Stimulated activated CD8-positive, alpha-beta memory T cell treated with anti-CD3 and anti-CD28 coated beads, Interleukin-15, amount 100 ng/mL, for 4 hours (primary cell): Measurements from ENCODE around the gene ACACB.

Experiments used
- DNase-seq, 2 donors: peaks; one replicate each; pipeline ENCODE4 v3.0.0-alpha.2; 2020; ENCODE audit warnings: low read depth in 2 of 2

ACACB gene

DNA sequence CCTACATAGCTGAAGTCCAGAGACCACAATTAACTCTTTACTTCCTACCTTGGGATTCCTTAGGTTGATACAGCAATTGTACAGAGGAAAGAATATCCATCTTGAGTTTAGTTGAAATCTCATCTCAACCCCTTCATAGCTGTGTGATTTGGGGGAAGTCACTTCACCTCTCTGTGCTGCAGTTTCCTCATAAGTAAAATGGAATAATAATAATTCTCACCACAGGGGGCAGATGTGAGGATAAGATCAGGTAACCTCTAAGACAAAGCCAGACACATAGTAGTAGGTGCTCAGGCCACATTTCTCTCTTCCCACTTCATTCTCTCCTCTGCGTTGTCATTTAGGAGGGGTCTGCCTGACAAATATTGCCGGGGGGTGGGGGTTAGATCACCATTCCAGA is 186.0 kb downstream of the ACACB start:
- DNase-seq = no peak

DNA sequence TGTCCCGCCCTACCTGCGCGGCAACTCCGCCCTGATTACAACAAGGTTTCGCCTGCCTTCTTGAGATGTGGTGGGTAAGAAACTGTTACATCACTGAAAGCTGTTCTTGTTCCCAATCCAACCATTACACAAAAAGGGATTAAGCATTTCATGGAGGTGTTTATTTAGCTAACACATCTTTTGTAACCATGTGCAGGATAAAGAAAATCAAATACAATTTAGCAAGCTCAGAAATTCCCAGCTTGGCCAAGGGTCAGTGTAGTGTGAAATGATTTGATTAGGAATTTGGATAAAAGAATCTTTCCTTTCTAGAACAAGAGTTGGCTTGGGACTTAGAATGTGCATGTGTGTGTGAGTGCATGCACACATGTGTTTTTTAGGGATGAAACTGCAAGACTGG is 186.4 kb downstream of the ACACB start:
- no peak for DNase-seq

DNA sequence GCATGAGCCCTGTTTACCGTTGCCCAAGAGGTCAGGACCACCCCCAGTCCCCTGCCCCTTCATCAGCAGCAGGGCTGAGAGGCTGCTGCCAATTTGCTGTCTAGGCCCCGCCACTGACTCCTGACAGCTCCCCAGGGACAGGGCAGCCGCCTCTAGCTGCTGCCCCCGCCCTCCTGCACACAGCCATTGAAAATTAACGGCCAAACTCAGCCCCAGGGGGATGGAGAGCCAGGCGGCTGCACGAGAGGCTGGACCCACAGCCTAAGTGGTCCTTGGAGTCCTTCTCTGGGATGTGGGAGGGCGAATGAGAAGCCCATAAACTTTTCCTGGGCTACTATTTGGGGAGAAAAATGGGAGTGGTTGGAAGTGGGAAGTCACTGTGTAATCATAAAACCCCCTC is 188.1 kb downstream of the ACACB start:
- no peak for DNase-seq

DNA sequence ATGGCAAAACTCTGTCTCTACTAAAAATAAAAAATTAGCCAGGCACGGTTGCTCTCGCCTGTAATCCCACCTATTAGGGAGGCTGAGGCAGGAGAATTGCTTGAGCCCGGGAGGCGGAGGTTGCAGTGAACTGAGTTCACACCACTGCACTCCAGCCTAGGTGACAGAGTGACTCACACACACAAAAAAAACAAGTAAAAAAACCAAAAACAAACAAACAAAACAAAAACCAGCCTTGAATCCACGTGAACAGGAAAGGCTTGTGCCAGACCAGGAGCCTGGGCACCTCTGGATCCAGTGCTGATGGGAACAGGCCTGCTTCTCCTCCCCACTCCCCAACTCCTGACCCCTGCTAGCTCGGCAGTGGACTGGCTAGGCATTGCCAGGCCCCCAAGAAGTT is 189.2 kb downstream of the ACACB start:
- no peak for DNase-seq

DNA sequence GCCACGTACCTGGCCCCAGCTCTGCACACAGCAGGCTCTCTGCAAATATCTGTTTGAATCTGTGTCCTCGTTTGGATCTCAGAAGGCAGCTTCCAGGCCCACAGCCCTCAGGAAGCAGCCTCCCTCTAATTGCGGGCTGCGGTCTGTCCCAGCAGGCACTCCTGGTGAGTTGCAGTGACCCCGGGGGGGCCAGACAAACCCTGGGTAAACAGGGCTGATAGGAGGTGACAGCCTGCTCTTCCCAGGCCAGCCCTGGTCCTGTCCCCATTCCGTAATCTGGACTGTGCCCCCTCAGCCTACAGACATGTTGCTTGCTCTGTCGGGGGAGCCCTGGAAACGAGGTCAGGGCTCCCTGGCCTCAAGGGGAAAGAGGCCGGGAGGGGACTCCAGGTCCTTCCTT is 190.7 kb downstream of the ACACB start:
- DNase-seq = no peak

DNA sequence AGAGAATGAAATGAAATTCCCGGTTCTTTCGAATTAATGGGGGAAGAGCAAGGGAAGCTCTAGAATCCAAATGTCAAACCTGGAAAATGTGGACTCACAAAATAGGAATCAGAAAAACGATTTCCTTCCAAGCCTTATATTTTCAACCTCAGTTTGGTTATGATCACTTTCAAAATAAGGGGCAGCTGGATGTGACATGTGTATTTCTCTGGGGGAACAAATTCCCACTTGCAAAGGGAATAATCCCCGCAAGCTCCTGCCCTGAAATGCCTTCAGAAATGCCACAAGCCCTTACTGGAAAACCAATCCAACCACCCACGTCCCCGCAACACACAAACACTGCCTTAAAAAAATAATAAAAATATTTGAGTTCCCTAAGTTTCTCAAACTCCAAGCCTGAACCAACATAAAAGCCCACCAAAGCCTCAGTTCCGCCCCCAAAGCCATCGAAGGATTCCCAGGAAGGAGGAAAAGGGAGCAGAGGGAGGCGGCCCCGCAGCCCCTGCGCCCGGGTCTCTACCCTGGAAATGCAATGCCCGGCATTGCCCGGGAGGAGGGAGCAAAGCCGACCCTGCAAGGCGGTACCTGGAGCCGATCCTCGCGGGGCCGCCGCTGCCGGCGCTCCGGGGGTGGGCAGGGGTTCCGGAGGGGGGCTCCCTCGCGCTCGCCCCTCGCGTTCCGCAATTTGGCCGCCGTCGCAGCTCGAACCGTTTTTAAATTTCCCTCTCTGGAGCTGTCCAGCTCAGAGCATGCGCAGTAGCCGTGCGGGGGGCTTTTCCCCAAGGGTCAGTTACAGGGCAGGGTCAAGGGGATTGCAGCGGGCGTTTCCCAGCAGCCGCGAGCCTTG is 192.4 kb downstream of the ACACB start, which contains the start of gene FOXN4:
FOXN4 (minus strand) TSS at position 751 of the 847 bp plus-strand sequence. CDS start 963 bp downstream, outside the sequence.
- no peak for DNase-seq

DNA sequence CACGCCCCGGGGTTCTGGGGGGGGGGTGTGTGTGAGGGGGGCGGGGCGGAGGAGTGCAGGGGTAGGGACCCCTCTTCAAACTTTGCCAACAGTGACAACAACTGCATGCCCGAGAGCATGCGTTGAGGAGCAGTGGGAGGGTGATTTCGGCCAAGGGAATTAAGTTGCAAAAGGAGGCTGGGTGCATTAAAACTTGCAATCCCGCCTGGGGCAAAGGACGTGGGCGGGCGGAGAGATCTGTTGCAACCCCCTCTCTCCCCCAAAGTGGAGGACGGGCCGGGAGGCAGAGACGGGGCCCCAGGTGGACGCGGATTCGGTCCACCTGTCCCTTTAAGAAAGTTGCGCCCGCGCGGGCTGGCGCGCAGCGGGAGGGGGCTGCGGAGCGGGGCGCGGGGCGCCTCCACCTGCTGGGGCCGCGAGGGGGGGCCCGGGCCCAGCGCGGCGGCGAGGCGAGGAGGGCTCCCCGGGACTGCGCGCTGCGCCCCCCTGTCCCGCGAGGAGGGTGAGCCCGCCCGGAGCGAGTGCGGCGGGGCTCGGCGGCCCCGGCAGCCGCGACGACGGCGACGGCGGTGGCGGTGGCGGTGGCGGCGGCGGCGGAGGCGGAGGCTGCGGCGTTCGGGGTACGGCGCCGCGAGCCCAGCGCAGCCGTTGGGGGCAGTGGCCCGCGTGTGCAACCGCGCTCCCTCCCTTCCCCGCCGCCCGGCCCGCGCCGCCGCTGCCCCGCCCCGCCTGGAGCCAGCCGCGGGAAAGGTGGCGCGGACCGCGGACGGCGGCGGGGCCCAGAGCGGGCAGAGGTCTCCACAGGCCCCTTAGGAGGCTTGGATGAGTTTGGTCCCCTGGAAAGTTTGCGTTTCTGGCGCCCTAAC is 193.2 kb downstream of the ACACB start:
- DNase-seq = no peak

DNA sequence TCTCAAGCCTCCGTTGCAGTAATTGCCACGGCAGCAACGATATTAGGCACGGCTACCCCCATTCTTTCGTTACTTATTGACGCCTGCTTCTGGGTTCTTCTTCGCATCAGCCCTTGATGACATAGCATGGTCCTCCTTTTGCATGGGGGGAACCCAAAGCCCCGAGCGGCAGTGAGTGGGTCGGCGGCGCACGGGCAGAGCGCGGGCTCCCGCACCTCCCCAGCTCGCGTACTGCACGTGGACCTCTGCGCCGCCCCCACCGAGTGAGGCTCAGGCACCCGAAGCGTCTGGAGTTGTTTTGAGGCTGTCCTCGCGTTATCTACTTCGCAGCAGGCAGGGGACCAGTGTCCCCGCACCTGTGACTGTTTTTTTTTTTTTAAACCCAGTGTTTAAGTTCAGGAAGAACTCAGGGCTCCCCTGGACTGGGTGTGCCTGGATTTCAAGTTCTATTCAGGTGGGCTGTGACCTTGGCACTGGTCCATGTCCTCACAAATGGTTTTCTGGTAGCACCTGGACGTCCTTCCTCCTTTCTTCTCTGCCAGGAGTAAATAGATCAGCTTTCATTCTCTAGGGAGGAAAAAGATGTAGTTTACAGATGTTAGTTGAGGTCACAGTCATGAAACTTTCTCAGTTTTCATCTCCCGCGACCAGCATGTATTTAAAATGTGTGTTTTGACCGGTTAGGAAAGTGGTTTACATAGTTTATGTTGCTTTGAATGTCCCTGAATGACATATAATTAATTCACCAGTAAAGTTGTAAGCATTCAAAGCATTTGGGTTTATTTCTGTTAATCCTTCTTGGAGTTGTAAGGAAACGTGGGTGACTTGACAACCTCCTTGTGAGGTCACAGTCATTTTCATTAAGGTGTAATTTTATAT is 194.1 kb downstream of the ACACB start:
- no peak for DNase-seq
